ENCODE data around the gene ARHGAP45.

ARHGAP45 gene

DNA sequence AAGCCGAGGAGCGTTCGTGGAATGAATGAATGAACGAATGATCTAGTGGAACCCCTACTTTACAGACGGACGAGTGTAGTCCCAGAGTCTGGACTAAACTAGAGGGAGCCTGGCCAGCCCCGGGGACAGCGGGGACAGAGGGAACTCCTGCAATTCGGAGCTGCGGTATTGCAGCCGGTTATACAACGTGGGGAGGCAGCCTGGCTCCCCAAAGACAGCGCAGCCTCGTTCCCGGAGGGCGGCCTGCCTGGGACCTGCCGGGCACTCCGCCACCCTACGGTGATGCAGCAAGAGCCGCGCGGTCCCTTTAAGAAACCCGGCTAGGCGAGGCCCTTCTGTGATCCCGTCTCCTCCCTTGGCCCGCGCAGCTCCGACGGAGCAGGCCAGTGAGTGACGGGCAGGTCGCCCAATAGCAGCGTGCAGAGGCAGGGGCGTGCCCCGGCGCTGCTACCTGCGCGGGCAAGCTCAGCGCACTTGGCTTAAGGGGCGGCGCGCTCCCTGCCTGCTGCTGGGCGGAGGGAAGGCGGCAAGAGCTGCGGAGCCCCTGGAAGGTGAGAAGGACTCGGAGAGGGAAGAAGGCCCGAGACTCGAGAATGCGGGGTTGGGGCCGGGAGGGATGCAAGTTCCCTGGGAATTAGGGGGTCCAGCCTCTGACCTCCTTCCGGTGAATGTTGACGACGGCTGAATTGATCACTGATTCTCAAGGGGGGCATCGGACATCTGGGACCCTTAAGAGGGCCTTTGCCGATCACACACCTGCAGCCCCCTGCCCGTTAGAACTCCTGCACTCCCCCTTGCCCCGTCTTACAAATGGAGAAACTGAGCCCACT lies 27.1 kb upstream of the ARHGAP45 start, which contains the start of gene ABCA7:
Gene ABCA7, plus strand, starts transcription at position 462 of the 830 bp plus-strand sequence. CDS start 1,255 bp downstream, outside the sequence.
- DNase-seq (ENCODE audit: low read depth in 3 of 3, low spot score in 1 of 3), result peak; percentile 98 to 100 (median 100)

DNA sequence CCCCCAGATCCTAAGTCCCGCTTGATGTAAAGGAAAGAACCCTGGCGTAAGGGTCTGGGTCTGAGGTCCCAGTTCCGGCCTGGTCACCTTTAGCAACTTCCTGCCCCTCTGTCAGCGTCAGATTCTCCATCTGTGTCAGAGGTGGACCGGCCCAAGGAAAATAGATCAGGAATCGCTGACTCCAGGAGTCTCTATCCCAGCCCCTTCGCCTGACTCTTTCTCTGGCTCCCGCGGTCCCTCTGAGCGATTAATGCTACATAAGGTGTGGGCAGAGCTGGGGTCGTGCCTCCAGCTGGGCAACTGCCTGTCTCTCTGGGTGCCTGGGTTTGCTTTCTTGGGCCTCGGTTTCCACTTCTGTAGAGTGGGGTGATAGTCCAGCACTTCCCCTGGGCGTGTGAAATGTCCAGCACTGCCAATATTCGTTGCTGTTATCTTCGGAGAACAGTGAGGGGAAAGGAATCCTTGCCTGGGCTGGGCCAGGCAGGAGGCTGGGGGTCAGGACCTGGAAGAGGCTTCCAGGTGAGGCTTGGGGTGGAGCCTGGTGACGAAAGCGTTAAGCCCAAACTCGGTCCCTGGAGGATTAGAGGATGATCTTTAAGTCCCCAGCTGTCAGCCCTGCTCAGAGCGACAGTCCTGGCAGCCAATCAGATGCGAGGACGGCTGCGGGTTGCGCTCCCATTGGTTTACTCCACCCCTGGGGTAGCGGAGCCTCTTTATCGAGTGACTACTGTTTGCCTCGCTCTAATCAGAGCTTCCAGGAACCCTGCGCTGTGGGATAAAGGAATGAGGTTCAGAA lies 26.3 kb upstream of the ARHGAP45 start:
- peak; percentile 79 to 83 (median 80) for DNase-seq (ENCODE audit: low read depth in 3 of 3, low spot score in 1 of 3)

DNA sequence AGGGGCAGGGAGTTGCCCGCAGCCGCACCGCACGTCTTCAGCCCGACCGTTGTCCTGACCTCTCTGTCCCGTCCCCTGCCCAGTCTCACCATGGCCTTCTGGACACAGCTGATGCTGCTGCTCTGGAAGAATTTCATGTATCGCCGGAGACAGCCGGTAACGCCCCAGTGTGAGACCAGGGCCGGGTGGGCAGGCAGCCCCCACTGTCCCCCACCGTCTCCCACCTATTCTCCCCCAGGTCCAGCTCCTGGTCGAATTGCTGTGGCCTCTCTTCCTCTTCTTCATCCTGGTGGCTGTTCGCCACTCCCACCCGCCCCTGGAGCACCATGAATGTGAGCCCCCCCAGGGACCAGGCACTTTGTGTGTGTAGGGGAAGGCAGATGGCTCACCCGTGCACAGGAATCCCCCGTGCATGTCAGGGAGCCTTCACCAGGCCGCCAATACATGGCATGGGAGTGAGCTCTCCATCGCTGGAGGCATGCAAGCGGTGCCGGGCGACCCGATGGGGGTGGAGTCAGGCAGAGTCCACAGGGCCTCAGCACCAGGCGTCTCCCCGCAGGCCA lies 25.6 kb upstream of the ARHGAP45 start:
- no peak for DNase-seq (ENCODE audit: low read depth in 3 of 3, low spot score in 1 of 3)

GRCh38 chr19:1041835-1042685 lies 24.9 kb upstream of the ARHGAP45 start:
- DNase-seq (ENCODE audit: low read depth in 3 of 3, low spot score in 1 of 3), result no peak

DNA sequence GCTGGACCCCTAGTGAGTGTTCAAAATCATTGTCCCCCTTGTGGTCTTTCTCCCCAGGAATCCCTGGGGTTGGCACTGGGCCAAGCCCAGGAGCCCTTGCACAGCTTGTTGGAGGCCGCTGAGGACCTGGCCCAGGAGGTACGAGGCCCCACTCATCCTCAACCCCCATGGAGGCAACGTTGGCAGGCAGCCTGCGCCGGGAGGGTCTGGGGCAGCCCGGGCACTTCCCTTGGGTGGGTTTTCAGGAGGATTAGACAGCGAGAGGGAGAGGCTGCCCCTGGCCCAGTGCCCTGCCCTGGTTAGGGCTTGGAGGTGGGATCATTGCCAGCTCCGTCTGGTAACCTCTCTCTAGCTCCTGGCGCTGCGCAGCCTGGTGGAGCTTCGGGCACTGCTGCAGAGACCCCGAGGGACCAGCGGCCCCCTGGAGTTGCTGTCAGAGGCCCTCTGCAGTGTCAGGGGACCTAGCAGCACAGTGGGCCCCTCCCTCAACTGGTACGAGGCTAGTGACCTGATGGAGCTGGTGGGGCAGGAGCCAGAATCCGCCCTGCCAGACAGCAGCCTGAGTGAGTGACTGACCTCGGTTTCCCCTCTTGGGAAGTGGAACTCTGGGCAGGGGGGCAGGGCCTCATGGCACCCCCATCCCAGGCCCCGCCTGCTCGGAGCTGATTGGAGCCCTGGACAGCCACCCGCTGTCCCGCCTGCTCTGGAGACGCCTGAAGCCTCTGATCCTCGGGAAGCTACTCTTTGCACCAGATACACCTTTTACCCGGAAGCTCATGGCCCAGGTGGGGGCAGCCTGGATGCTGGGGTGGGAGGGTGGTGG lies 24.1 kb upstream of the ARHGAP45 start:
- no peak for DNase-seq (ENCODE audit: low read depth in 3 of 3, low spot score in 1 of 3)

DNA sequence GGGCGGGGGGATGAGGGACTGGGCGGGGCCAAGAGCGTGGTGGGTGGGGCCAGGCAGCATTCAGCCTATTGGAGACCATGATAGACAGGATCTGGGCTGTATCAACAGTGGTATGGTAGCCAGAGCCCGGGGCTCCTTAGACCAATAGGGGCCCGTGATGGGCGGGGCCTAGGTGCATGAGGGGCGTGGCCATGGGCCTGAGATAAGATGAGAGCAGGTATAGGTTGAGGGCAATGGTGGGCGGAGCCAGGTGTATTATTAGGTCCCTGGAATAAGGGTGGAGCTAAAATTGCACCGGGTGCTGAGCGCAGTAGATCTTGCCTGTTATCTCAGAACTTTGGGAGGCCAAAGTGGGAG lies 21.7 kb upstream of the ARHGAP45 start:
- DNase-seq (ENCODE audit: low read depth in 3 of 3, low spot score in 1 of 3), result no peak

GRCh38 chr19:1046117-1046626 lies 20.8 kb upstream of the ARHGAP45 start:
- no peak for DNase-seq (ENCODE audit: low read depth in 3 of 3, low spot score in 1 of 3)

GRCh38 chr19:1046836-1047695 lies 19.9 kb upstream of the ARHGAP45 start:
- DNase-seq (ENCODE audit: low read depth in 3 of 3, low spot score in 1 of 3), result no peak

GRCh38 chr19:1047696-1048147 lies 19.2 kb upstream of the ARHGAP45 start:
- DNase-seq (ENCODE audit: low read depth in 3 of 3, low spot score in 1 of 3), result no peak

DNA sequence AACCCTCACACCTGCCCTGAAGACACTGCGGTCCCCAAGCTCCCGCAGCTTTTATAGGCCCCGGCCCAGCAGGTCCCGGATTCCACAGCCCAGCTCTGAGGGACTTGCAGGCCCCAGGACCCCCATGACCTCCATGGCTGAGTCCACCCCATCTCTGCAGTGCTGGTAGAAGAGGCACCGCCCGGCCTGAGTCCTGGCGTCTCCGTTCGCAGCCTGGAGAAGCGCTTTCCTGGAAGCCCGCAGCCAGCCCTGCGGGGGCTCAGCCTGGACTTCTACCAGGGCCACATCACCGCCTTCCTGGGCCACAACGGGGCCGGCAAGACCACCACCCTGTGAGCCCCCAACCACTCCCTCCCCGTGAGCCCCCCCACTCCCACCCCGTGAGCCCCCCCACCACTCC lies 17.9 kb upstream of the ARHGAP45 start:
- DNase-seq (ENCODE audit: low read depth in 3 of 3, low spot score in 1 of 3), result no peak

GRCh38 chr19:1049800-1050199 lies 17.2 kb upstream of the ARHGAP45 start:
- DNase-seq (ENCODE audit: low read depth in 3 of 3, low spot score in 1 of 3), result no peak

- DNase-seq (ENCODE audit: low read depth in 3 of 3, low spot score in 1 of 3), result no peak
Observed at GRCh38 chr19:1050989-1051788, 15.8 kb upstream of the ARHGAP45 start.

GRCh38 chr19:1051791-1052190 lies 15.2 kb upstream of the ARHGAP45 start:
- DNase-seq (ENCODE audit: low read depth in 3 of 3, low spot score in 1 of 3), result no peak

GRCh38 chr19:1052349-1052975 lies 14.5 kb upstream of the ARHGAP45 start:
- no peak for DNase-seq (ENCODE audit: low read depth in 3 of 3, low spot score in 1 of 3)

GRCh38 chr19:1053176-1054101 lies 13.5 kb upstream of the ARHGAP45 start:
- no peak for DNase-seq (ENCODE audit: low read depth in 3 of 3, low spot score in 1 of 3)

Data from stimulated activated CD4-positive, alpha-beta T cell treated with anti-CD3 and anti-CD28 coated beads, TNF-alpha, amount 100 ng/mL, for 1 hour (primary cell).